HG02571 (cell line): ENCODE results near the gene MAPK9.
"Not testable (repeated sequence)": the region's sequence is repeated elsewhere in the genome, so short reads cannot be mapped to it uniquely, and the experiment has no call there.

Experiments
- ATAC-seq: cut with Tn5 transposase; IDR thresholded peaks from one replicate; pipeline ENCODE4 v1.9.1; 2021; ENCODE audit warnings: mild to moderate bottlenecking, moderate library complexity; ENCODE audit not compliant: unreplicated experiment

MAPK9 gene

DNA sequence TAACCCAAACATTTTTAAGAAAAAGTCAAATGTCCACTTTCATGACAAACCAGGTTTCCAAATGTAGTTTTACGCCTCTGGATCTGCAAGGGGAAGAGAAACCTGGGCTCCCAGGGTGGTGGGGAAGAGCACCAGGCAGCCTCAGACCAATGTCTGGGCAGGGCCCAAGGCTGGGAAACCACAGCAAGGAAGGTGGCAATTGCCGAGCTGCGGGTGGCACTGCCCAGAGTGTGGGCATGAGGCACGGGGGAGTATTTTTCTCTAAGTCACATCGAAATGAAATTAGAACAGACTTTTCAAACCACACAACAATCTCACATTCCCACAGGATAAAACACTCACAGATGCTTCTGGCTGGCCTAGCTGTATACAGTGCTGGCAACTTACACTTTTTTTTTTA is 50.3 kb downstream of the MAPK9 start:
- no peak for ATAC-seq

DNA sequence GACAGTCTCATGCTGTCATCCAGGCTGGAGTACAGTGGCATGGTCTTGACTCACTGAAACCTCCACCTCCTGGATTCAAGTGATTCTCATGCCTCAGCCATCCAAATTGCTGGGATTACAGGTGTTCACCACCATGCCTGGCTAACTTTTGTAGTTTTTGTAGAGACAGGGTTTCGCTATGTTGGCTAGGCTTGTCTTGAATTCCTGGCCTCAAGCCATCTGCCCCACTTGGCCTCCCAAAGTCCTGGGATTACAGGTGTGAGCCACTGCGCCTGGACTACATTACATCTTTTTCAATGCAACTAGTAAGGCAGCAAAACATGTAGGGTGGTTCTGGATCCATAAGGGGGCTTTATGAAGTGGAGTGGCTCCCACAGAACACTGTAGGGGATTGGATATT is 53.3 kb downstream of the MAPK9 start:
- ATAC-seq = no peak

DNA sequence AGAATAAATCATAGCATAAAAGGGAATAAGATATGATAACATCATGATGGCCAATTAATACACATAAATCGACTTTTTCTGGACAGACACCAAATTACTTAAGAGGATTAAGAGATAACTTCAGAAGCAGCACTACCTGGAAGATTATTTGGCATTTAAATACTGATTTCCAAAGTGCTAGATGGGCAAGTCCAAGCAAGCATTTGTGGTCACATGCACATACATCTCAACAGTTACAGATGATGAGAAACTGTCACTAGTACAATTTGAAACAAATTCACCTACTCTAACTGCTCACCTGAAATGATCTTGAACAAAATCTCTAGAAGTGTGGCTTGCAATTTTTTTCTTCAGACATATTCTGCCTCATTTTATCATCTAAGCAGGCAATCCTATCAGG is 56.0 kb downstream of the MAPK9 start:
- ATAC-seq = no peak

DNA sequence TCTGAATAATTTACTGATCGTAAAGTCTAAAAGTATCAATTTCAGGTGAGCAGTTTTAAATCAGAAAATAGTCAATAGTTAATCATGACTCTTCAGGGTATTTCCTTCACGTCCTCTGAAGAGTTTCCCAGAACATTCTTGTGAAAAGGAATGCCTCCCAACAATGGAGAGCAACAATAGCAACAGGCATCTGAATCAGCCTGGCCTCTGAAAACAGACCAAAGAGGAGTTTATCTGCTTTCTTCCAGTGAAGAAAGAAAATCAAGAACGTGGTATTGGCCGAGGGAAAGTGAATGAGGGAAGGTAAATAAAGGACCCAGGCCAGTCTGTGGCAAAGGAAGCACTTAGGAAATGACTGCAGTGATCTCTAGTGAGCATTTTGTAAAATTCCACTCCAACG is 56.8 kb downstream of the MAPK9 start:
- no peak for ATAC-seq

DNA sequence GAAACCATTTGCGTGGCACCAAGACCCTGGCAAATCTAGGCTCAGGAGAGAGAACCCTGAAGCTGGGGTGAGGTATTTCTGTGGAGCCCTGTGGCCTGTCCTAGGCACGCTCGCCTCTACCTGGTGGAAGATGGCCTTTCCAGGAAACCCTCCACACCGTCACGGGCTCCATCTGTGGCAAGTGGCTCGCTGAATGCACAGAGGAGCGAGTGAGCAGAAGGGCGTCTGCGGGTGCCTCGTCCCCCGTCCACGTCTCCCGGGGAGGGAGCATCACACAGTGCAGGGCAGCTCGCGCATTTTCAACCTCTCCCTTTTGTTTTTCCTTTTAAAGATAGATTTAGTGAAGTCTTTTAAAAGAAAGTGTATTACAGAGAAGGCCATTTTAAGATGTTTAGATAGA is 57.6 kb downstream of the MAPK9 start:
- no peak for ATAC-seq

DNA sequence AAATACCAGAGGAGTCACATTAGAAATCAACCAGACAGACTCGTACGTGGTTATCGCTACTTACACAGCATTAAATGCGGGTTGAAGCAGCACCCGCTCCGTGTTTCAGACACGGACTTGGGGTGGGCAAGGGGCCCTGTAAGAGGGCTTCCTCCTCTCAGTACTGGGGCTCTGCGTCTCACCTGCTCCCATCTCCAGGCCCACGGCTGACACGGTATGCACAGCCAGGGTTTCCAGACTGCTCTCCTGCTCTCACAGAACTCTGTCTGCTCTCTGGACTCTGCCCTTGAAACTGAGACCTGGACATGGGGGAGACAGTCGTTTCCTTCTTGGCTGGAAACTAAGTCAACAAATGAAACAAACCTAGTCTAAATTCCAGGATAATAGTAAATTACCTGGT is 58.2 kb downstream of the MAPK9 start:
- ATAC-seq = no peak

DNA sequence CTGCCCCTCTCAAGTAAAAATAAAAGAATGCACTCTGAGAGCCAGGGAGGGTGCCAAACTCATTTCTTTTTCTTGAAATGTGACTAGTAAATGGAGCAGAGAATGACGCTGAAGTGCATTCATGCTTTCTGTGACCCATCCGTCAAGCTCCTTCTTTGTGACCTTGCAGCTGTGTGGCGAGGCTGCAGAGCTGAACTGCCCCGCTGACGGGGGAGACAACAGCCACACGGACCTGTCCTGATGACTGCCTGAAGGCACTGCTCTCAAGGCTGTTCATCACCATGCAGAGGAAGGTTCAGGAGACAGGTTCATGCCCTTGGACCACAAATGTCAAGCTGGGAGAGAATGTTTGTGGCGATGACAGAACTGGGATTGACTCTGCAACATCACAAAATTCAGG is 61.9 kb downstream of the MAPK9 start:
- ATAC-seq = no peak

DNA sequence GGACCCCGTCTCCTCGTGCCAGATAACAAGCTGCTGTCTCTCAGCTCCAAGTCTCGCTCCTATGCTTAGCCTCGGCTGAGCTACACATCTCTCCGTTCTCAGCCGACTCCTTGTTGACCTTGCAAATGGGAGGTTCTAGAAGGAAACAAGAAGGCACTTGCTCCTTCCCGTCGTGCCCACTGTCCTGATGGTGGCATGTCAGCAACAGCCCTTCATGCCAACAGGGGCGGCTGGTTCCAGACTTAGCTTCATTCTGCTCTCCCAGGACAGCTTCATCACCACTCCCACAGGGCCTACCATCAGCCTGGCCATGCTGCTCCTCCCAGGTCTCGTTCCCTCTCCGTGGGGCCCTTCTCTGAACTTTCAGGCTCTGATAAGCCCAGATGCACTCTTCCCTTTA is 69.8 kb downstream of the MAPK9 start:
- ATAC-seq = no peak

DNA sequence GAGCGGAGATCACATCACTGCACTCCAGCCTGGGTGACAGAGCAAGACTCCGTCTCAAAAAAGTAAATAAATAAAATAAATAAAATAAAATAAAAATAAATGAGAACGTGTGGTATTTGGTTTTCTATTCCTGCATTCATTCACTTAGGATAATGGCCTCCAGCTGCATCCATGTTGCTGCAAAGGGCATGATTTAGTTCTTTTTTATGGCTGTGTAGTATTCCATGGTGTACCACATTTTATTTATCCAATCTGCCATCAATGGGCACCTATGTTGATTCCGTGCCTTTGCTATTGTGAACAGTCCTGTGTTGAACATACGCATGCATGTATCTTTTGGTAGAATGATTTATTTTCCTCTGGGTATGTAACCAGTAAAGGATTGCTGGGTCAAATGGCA is 74.1 kb downstream of the MAPK9 start:
- no peak for ATAC-seq

DNA sequence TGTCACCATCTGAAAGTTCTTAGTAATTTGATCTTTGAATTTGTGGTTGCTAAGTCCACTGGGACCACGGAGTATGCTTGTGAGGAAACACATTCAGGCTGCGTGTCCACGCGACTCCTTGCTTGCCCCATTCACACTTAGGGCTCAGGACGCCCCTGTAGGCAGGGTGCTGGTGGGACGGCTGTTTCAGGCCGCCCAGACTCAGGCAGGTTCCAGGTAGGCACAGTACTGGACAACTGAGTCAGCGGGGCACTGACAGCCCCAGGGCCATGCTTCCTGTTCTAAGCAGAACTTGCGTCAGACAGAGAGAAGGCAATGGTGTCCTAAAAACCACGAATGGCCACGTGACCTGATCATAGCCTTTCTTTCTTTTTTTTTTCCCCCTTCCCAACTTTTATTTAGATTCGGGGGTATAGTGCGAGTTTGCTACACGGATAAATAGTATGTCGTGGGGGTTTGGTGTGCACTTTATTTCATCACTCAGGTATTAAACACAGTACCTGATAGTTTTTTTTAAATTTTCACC is 75.2 kb downstream of the MAPK9 start:
- ATAC-seq = no peak

DNA sequence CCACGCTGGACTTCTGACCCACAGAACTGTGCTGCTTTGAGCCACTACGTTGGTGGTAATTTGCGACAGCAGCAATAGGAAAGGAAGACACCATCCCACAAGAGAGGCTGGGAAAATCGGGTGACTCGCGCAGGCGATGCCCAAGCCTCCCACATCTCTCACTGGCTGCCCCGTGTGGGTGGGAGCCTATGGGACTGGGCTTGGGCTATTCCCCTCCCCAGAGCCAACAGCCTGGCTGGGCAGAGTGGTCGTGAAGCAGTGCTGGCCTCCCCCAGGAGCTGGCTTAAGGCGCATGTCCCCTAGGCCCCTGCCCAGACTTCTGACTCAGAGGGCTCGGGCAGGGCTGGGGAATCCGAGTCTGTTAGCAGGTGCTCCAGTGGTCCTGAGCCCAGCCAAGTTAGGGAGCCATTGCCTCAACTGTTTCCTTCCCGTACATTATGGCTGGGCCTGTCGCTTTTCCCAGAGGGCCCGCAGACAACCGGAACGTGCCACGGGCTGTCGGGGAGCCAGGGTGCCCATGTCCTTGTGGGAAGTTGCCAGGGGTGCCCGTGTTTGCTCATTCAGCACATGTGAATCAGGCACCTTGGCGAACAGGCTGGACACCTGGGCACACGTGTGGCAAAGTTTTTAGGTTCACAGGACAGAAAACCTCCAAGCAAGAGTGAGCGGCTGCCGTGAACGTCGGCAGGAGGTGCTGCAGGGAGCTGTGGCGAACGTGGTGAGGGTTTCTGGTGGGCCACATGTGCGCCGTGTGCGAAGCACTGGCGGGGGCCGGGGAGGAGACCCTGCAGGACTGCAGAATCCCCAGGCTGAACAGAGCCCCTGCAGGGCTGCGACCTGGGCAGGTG is 75.9 kb downstream of the MAPK9 start:
- no peak for ATAC-seq

DNA sequence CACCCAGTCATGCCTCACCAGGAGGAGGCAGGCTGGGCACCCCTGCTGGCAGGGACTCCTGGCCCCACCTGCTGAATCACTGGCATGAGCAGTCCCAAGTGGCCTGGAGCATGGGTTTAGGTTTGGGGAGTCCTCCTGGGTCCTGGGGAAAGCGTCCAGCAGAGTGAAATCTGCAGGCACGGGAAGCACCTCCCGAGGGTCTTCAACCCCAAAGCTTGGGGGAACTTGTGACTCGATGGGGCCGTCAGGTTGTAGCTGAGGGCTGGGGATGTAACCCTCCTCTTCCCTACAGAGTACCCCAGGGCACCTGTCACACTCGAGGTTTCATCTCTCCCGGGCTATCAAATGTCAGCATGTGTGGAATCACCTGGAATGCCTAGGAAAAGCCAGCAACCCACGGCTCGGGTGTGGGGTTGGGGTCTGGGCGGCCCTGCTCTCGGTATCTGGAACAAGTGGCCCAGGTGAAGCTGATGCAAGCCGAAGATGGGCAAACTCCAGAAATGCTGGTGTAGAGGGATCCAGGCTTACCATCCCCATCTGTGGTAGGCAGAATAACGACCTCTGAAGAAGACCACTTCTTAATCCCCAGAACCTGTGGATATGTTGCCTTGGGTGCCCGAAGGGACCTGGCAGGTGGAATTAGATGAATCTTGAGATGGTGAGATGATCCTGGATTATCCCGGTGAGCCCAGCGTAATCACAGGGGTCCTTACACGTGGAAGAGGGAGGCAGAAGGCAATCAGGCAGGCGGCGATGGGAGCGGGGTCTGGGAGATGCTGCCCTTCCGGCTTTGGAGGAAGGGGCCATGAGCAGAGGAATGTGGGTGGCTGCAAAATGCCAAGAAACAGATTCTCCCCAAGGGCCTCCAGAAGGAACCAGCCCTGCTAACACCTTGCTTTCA is 76.8 kb downstream of the MAPK9 start:
- no peak for ATAC-seq

DNA sequence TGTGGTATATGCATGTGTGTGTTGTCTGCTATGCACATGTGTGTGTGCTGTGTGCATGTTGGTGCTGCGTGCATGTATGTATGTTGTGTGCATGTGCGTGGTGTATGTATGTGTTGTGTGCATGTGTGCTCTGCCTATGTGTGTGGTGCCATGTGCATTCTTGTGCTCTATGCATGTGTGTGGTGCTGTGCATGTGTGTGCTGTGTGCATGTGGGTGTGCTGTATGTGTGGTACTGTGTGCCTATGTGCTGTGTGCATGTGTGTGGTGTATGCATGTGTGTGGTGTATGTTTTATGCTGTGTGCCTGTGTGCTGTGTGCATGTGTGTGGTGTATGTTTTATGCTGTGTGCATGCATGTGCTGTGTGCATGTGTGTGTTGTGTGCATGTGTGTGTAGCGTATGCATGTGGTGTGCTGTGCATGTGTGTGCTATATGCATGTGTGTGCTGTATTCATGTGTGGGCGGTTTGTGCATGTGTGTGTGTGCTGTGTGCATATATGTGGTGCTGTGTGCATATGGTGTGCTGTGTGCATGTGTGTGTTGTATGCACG is 78.2 kb downstream of the MAPK9 start:
- ATAC-seq = no peak

DNA sequence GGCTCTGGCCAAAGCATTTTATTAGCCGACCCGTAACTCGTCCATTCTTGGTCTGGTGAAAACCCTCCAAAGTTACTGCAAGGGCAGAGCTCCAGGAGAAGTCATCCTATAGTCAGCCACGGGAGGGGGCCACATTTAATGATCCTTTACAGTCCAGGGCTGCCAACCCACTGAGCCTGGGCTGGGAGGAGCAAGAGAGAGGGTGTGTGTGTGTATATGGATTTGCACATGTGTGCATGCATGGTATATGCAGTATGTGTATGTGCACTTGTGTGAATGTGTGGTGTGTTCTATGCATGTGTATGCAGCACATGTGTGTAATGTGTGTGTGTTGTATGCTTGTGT is 78.7 kb downstream of the MAPK9 start:
- ATAC-seq = no peak

DNA sequence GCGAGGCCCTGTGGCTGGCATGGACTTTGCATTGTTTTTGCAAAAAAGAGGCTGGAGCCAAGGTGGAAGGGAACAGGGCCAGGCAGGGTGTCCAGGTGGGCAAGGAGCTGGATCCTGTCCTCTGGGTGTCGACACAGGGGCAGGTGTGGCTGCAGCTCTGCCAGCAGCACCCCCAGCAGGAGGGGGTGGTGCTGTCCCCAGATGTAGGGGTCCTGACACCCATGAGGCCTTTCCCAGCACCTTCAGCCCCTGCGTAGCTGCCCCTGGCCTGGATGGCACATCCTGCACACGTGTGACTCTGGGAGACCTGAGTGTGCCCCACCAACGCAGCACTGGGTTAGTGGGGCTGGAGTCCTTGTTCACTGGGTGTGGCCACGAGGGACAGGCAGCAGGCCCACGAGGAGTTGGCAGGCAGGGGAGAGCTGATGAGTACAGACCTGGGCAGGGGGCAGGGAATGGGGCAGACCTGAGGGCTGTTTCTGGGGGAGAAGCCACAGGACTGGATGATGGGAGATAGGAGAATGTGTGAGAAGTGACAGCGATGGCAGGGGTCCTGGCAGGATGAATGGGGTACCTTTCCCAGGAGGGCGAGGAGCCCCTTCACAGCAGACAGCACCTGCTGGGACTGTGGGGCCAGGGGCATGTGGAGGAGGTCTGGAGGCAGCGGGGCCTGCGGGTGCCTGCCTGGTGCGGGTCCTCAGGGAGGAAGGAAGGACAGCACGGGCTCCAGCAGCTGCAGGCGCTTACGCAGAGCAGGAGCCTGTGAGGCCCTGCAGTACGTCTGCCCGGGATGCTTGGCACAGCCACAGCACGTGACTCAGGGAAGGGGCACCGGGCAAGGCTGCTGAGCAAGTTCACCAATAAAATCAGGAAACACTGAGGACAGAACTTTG is 79.3 kb downstream of the MAPK9 start:
- ATAC-seq = no peak

DNA sequence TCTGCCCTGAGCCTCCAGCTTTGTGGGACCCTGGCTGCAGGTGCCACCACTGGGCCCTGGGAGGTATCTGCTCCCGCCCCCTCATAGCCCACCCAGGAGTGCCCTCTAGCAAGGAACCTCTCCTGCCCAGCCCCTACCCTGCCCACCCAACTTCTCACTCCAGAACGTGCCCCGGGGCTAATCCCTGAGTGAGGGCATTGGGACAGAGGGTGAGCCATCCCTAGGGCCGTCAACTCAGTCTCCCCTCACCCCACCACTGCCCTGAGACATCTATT is 80.2 kb downstream of the MAPK9 start:
- ATAC-seq = no peak

DNA sequence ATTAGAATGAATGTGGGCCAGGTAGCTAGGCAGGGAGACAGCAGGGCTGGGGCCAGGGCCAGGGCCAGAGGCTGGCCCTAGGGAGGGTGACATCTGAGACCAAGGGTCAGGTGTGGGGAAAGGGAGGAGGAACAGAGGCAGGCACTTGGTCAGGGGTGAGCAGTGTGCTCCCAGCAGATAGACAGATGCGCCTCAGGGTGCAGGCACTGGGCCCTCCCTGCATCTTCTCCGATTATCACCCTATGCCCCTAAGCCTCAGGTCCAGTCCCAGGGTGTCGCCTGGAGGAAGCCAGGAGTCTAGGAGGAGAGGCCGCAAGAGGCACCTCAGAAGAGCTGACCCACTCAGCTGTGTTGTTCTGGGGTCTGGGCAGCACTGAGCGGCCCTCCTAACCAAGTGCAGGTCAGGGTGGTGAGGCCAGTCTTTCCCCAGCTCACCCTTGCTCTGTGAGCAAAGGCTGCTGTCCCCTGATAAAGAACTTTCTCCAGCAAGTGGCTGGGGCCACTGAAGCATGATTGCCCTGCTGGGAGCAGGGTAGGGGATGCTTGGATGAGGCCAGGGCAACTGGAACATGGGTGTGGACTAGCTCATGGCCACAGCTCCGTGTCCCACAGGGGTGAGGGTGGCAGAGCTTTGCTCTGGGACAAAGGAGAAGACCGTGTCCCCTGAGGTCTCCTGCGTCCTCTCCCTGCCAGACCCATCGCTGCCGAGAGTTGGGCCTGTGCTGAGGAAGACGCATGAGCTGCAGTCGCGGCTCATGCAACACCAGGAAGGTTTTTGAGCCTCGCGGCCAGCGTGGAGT is 80.7 kb downstream of the MAPK9 start:
- no peak for ATAC-seq

DNA sequence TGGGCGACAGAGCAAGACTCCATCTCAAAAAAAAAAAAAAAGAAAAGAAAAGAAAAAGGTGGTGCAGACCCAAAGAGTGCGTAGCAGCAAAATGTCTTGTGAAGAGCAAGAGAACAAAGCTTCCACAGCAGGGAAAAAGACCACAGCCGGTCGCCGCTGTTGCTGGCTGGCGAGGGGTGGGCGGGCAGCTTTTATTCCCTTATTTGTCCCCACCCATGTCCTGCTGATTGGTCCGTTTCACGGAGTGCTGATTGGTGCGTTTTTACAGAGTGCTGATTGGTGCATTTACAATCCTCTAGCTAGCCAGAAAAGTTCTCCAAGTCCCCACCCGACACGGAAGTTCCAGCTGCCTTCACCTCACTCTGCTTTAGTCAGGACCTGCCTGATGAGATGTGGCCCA is 81.8 kb downstream of the MAPK9 start:
- not testable (repeated sequence) for ATAC-seq

DNA sequence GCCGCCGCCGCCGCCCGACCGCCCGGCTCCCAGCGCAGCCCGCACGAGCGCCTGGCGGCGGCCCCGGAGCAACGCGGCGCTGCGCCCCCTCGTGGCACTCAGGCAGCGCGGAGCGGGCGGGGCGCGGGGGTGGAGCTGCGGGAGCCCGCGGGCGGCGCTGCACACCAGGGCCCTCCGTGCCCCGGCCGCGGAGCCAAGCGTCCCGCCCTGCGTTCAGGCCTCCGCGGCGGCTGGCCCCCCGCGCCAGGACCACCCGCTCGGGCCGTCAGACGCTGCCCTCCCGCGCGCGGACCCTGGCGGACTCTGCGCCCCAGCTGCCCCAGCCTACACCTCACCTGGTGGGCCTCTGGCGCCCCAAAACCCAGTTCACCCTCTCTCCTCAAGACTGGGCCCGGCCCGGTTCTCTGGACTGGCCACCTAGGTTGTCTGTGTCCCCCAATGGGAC is 82.7 kb downstream of the MAPK9 start, which contains the start of gene RASGEF1C:
RASGEF1C (minus strand) TSS at position 75 of the 445 bp plus-strand sequence. CDS start 71,159 bp downstream, outside the sequence.
- ATAC-seq = no peak
